ACC112 (cell line): Measurements from ENCODE around the gene SLC35G3.
"Not testable (repeated sequence)": the region's sequence is repeated elsewhere in the genome, so short reads cannot be mapped to it uniquely, and the experiment has no call there.

Experiments
- H2AFZ ChIP-seq: fragments of 200-600 bp; sonication (generic); one replicate; pipeline ENCODE4 v1.6.0; 2017; ENCODE audit warnings: antibody characterized with exemption, low read length; ENCODE audit not compliant: unreplicated experiment
- H3K27ac ChIP-seq: fragments of 200-600 bp; sonication (generic); 2 replicates; pipeline ENCODE4 v1.5.1; 2014; ENCODE audit warnings: low read depth, mild to moderate bottlenecking, antibody characterized with exemption, low read length, moderate library complexity
- H3K27me3 ChIP-seq: fragments of 200-600 bp; sonication (generic); 2 replicates; pipeline ENCODE4 v1.6.1; 2014; ENCODE audit warnings: mild to moderate bottlenecking, antibody characterized with exemption, low read length, moderate library complexity, mixed read lengths; ENCODE audit not compliant: insufficient read depth
- H3K36me3 ChIP-seq: fragments of 200-600 bp; sonication (generic); 2 replicates; pipeline ENCODE4 v1.6.1; 2016; ENCODE audit warnings: mild to moderate bottlenecking, antibody characterized with exemption, low read length, moderate library complexity, mixed read lengths; ENCODE audit not compliant: insufficient read depth
- H3K4me1 ChIP-seq: fragments of 200-600 bp; sonication (generic); one replicate; pipeline ENCODE4 v1.6.1; 2016; ENCODE audit warnings: low read length, mixed read lengths; ENCODE audit not compliant: insufficient read depth, unreplicated experiment, control insufficient read depth
- H3K4me3 ChIP-seq: fragments of 200-600 bp; sonication (generic); 2 replicates; pipeline ENCODE4 v1.5.1; 2014; ENCODE audit warnings: mild to moderate bottlenecking, low read depth, low read length
- H3K79me2 ChIP-seq: fragments of 200-600 bp; sonication (generic); one replicate; pipeline ENCODE4 v1.6.0; 2016; ENCODE audit warnings: low read length; ENCODE audit not compliant: control insufficient read depth, unreplicated experiment, insufficient read depth

SLC35G3 gene

GRCh38 chr17:35212668-35213067 lies 18.5 kb upstream of the SLC35G3 start:
- H3K27ac ChIP-seq, result no peak overlapping the region

DNA sequence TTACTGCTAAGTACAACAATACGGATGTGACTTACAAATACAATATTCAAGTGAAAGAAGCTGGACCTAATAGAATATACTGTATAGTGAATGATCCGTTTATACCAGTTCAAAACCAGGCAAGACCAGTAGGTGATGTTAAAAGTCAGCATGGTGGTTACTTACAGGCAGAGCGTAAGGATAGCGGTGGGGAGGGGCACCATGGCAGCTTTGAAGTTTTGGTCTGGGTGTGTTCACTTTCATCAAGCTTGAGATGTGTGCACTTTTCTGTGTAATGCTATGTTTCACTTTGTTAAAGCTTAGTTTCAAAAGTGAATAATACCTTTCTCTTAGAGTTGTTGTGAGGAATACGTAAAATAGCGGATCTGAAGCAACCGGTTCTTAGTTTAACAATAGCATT lies 16.5 kb upstream of the SLC35G3 start:
- no peaks in the 10 kb centered on the region for H3K4me1 ChIP-seq
- no peaks in the 10 kb centered on the region for H3K79me2 ChIP-seq
- H3K36me3 ChIP-seq, result no peaks in the 10 kb centered on the region
- H2AFZ ChIP-seq, result no peak overlapping the region
- H3K27ac ChIP-seq, result no peak overlapping the region
- H3K27me3 ChIP-seq, result peaks cover 76% of the 10 kb centered on the region
- no peak overlapping the region for H3K4me3 ChIP-seq

More at GRCh38 chr17:35212668-35213067, 18.5 kb upstream of the SLC35G3 start:
- Histone ChIP-seq H3K79me2 (no peaks in the 10 kb centered on the region), H2AFZ (no peak overlapping the region), H3K4me3 (no peak overlapping the region), H3K27me3 (peaks cover 65% of the 10 kb centered on the region), H3K36me3 (no peaks in the 10 kb centered on the region), H3K4me1 (no peaks in the 10 kb centered on the region)

GRCh38 chr17:35202582-35202981 lies 8.4 kb upstream of the SLC35G3 start:
- peaks cover 29% of the 10 kb centered on the region for H3K27me3 ChIP-seq
- H3K4me3 ChIP-seq, H3K4me1 ChIP-seq, H3K27ac ChIP-seq, H3K79me2 ChIP-seq, H3K36me3 ChIP-seq, H2AFZ ChIP-seq: not testable (repeated sequence)

DNA sequence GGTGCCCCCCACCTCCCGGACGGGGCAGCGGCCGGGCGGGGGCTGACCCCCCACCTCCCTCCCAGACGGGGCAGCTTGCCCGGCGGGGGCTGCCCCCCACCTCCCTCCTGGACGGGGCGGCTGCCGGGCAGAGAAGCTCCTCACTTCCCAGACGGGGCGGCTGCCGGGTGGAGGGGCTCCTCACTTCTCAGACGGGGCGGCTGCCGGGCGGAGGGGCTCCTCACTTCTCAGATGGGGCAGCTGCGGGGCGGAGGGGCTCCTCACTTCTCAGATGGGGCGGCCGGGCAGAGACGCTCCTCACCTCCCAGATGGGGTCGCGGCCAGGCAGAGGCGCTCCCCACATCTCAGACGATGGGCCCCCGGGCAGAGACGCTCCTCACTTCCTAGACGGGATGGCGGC lies 869 bp upstream of the SLC35G3 start:
- H3K36me3 ChIP-seq, H3K79me2 ChIP-seq, H3K27ac ChIP-seq, H3K4me1 ChIP-seq, H3K27me3 ChIP-seq, H2AFZ ChIP-seq, H3K4me3 ChIP-seq: not testable (repeated sequence)

GRCh38 chr17:35192708-35193107 lies 1.5 kb downstream of the SLC35G3 start:
- no peak overlapping the region for H3K27ac ChIP-seq
- H3K4me1 ChIP-seq, result peaks cover 13% of the 10 kb centered on the region
- peaks cover 3% of the 10 kb centered on the region; the same call in 1 of the 2 replicates for H3K27me3 ChIP-seq
- H3K79me2 ChIP-seq, result no peaks in the 10 kb centered on the region
- H2AFZ ChIP-seq, result no peak overlapping the region
- no peaks in the 10 kb centered on the region for H3K36me3 ChIP-seq
- H3K4me3 ChIP-seq, result no peak overlapping the region

- Histone ChIP-seq H2AFZ (no peak overlapping the region), H3K36me3 (no peaks in the 10 kb centered on the region), H3K4me3 (no peak overlapping the region), H3K4me1 (peaks cover 14% of the 10 kb centered on the region), H3K27ac (no peak overlapping the region), H3K27me3 (no peaks in the 10 kb centered on the region), H3K79me2 (no peaks in the 10 kb centered on the region)
Observed at GRCh38 chr17:35191001-35191695, 3.0 kb downstream of the SLC35G3 start.

DNA sequence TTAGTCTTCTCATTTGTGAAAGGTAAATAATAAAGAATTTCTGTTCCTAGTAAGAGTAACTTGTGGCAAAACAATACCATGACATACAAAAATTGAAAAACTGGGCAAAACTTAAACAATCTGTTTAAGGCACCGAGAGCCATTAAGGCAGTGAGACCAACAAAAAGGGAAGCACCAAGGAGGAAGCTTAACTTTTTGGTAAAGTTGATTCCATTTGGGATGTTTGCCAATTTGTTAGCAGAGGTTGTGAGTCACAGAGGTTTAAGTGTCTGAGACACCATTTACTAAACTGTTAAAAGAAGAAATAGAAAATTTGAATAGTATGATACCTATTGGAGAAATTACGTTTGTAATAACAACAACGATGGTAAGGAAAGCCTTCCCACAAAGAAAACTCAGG lies 4.9 kb downstream of the SLC35G3 start:
- no peak overlapping the region for H3K27ac ChIP-seq
- H3K36me3 ChIP-seq, result no peaks in the 10 kb centered on the region
- no peak overlapping the region for H2AFZ ChIP-seq
- no peaks in the 10 kb centered on the region for H3K79me2 ChIP-seq
- no peak overlapping the region for H3K4me3 ChIP-seq
- peaks cover 2% of the 10 kb centered on the region; the same call in 1 of the 2 replicates for H3K27me3 ChIP-seq
- H3K4me1 ChIP-seq, result peaks cover 14% of the 10 kb centered on the region

- Histone ChIP-seq H2AFZ (no peak overlapping the region), H3K27ac (no peak overlapping the region), H3K79me2 (no peaks in the 10 kb centered on the region), H3K4me3 (no peak overlapping the region), H3K36me3 (no peaks in the 10 kb centered on the region), H3K27me3 (peaks cover 11% of the 10 kb centered on the region; the same call in 1 of the 2 replicates), H3K4me1 (peaks cover 14% of the 10 kb centered on the region)
Observed at GRCh38 chr17:35188111-35188510, 6.1 kb downstream of the SLC35G3 start.

- H3K27ac ChIP-seq, result no peak overlapping the region
- H3K4me1 ChIP-seq, result peaks cover 14% of the 10 kb centered on the region
- H2AFZ ChIP-seq, result no peak overlapping the region
- H3K79me2 ChIP-seq, result no peaks in the 10 kb centered on the region
- no peak overlapping the region for H3K4me3 ChIP-seq
- H3K36me3 ChIP-seq, result no peaks in the 10 kb centered on the region
- H3K27me3 ChIP-seq, result peaks cover 17% of the 10 kb centered on the region
Observed at GRCh38 chr17:35187481-35187880, 6.7 kb downstream of the SLC35G3 start.

- no peaks in the 10 kb centered on the region for H3K36me3 ChIP-seq
- H3K4me3 ChIP-seq, result no peak overlapping the region
- no peak overlapping the region for H3K27ac ChIP-seq
- H3K79me2 ChIP-seq, result no peaks in the 10 kb centered on the region
- H3K4me1 ChIP-seq, result peaks cover 14% of the 10 kb centered on the region
- H3K27me3 ChIP-seq, result peaks cover 17% of the 10 kb centered on the region
- no peak overlapping the region for H2AFZ ChIP-seq
Observed at GRCh38 chr17:35185849-35186248, 8.3 kb downstream of the SLC35G3 start.

DNA sequence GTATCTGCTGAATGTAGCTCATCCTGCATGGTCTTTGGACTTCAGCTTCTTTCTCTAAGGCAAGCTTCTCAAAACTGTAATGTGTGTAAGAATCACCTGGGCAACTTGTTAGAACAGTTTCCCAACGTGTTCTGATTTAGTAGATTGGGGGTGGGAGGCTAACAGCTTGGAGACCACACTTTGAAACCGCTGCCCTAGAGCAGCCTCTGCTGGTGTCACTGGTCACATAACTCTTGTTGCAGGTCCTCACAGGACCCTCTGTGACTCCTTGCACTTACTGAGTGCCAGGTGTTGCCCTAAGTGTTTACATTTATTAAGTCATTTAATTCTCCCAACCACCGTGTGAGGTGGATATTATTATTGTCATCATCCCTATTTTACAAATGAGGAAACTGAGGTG lies 9.9 kb downstream of the SLC35G3 start:
- Histone ChIP-seq H3K4me1 (peaks cover 10% of the 10 kb centered on the region), H3K27me3 (peaks cover 17% of the 10 kb centered on the region), H3K27ac (no peak overlapping the region), H2AFZ (no peak overlapping the region), H3K79me2 (no peaks in the 10 kb centered on the region), H3K36me3 (no peaks in the 10 kb centered on the region), H3K4me3 (no peak overlapping the region)
